Measurements from ENCODE around the gene MPDZ. TPM values are rescaled to one million over a fixed set of nuclear protein-coding genes. Genes with fewer than 3 reads are reported as not detected.

MPDZ gene
- total RNA-seq, 1 experiment from 2014 or later, result 46.7 TPM

- WGBS (ENCODE audit: extremely low coverage, insufficient read length, low lambda C conversion rate), result no CpG with 5 or more reads among the region's 4 CpGs
- Histone ChIP-seq H3K27me3 (ENCODE audit: insufficient read depth, low read length) (no peaks in the 10 kb centered on the region), H2AFZ (ENCODE audit: low read length) (no peak overlapping the region), H3T11ph (ENCODE audit: low read length) (no peak overlapping the region), H3K14ac (ENCODE audit: insufficient read depth, low read length) (no peak overlapping the region), H3K56ac (ENCODE audit: insufficient read length, low read depth, low read length) (no peak overlapping the region), H3K4me2 (ENCODE audit: insufficient read depth, insufficient read length, low read length) (no peak overlapping the region), H3K79me1 (ENCODE audit: insufficient read depth, low read depth, low read length, poor library complexity, severe bottlenecking) (no peaks in the 10 kb centered on the region), H3K27ac (ENCODE audit: insufficient read length, low read depth, low read length) (no peak overlapping the region), H3K23me2 (ENCODE audit: insufficient read length, low read depth, low read length, poor library complexity, severe bottlenecking) (no peaks in the 10 kb centered on the region), H3K9ac (ENCODE audit: extremely low read depth, insufficient read length, low read length) (no peak overlapping the region), H2BK12ac (ENCODE audit: insufficient read length, low read depth, low read length) (no peak overlapping the region), H3K18ac (ENCODE audit: insufficient read length, low read depth, low read length) (no peak overlapping the region), H2BK15ac (ENCODE audit: low read depth, low read length) (no peak overlapping the region), H2BK20ac (ENCODE audit: low read depth, low read length, poor library complexity, severe bottlenecking) (no peak overlapping the region), H2BK5ac (ENCODE audit: insufficient read length, low read length) (no peak overlapping the region), H4K91ac (ENCODE audit: insufficient read length, low read depth, low read length) (no peak overlapping the region), H2BK120ac (ENCODE audit: low read depth, low read length, poor library complexity, severe bottlenecking) (no peak overlapping the region), H3K9me3 (ENCODE audit: control insufficient read depth, low read depth, low read length) (peaks cover 10% of the 10 kb centered on the region), H2AK5ac (ENCODE audit: insufficient read length, low read length) (no peak overlapping the region), H4K8ac (replicated peaks; ENCODE audit: insufficient read length, low read depth, low read length) (no peak overlapping the region), H3K4me1 (ENCODE audit: insufficient read depth, low read length) (no peaks in the 10 kb centered on the region), H4K20me1 (ENCODE audit: control insufficient read depth, insufficient read depth, insufficient read length) (no peaks in the 10 kb centered on the region), H3K4ac (ENCODE audit: low read depth, low read length) (no peak overlapping the region), H3K23ac (ENCODE audit: insufficient read length, low read depth, low read length) (no peak overlapping the region), H3K79me2 (ENCODE audit: insufficient read depth, low read length) (no peaks in the 10 kb centered on the region), H4K5ac (ENCODE audit: insufficient read length, low read depth, low read length) (no peak overlapping the region)
- Mint-ChIP-seq H3K4me3 (no peak overlapping the region), H3K27ac (no peak overlapping the region), H3K9me3 (peaks cover 7 to 9% of the 10 kb centered on the region in 2 experiments; a peak in 4 of 5 replicates), H3K4me1 (no peaks in the 10 kb centered on the region), H3K27me3 (ENCODE audit: low read depth) (no peaks in the 10 kb centered on the region; the same call in 1 of the 2 replicates), H3K36me3 (ENCODE audit: insufficient read depth in 1 of 3, low read depth in 3 of 3) (peaks cover 2 to 5% (median 4%) of the 10 kb centered on the region in 3 experiments; a peak in 4 of 7 replicates)
- no peak for DNase-seq
- TF ChIP-seq CTCF (conservative IDR thresholded peaks at IDR 0.05), result no peak
These were observed 38.5 kb upstream of the MPDZ start for GRCh38 chr9:13318027-13318426.
